Measurements from ENCODE around the gene REV1. TPM values are rescaled to one million over a fixed set of nuclear protein-coding genes. Genes with fewer than 3 reads are reported as not detected.

Gene REV1
- total RNA-seq, 4 donors from 2014 or later = 37.3 to 71.0 (median 48.5) TPM

DNA sequence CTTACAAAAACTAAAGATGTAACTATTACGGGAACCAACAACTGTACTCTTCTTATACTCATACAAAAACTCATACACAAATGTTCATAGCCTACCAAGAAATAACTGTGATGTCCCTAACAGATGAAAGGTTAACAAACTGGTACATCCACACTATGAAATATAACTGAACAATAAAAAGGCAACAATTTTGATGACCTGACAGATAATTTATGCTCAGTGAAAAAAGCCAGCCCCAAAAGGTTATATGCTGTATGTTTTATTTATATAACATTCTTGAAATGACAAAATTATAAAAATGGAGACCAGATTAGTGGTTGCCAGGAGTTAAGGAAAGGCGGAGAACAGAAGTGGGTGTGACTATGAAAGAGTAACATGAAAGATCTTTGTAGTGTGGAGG lies 31.3 kb downstream of the REV1 start:
- 89 to 96% methylated on average over 2 of the region's 2 CpGs for WGBS, 2 donors
- intact Hi-C loops (cut with DNase I; ENCODE audit: low total_unique reads) = no loop called here
- no peak for DNase-seq (ENCODE audit: low spot score in 2 of 2)
- no peak for TF ChIP-seq POLR2A (IDR thresholded peaks at IDR 0.05)
- TF ChIP-seq, protein P1, sequence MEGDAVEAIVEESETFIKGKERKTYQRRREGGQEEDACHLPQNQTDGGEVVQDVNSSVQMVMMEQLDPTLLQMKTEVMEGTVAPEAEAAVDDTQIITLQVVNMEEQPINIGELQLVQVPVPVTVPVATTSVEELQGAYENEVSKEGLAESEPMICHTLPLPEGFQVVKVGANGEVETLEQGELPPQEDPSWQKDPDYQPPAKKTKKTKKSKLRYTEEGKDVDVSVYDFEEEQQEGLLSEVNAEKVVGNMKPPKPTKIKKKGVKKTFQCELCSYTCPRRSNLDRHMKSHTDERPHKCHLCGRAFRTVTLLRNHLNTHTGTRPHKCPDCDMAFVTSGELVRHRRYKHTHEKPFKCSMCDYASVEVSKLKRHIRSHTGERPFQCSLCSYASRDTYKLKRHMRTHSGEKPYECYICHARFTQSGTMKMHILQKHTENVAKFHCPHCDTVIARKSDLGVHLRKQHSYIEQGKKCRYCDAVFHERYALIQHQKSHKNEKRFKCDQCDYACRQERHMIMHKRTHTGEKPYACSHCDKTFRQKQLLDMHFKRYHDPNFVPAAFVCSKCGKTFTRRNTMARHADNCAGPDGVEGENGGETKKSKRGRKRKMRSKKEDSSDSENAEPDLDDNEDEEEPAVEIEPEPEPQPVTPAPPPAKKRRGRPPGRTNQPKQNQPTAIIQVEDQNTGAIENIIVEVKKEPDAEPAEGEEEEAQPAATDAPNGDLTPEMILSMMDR (IDR thresholded peaks at IDR 0.05) = no peak
- no peak overlapping the region for H3K4me3 ChIP-seq (ENCODE audit: low read depth, poor library complexity, severe bottlenecking)

DNA sequence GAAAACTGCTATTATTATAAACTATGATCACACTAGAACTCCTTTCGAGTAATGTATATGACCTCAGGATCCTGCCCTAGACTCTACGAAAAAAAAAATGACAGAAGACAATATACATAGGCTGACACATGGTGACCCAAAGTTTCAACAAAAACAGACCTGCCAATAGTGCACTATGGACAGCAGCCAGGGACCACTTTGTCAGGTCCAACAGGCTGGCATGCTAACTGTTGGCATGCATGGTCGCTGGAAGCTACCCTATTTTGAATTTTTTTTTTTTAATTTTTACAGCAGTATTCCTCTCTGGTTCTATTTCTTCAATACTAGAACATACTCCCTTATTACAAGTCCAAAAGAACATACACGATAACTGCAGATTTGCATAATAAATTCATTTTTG lies 38.1 kb downstream of the REV1 start:
- WGBS, 2 donors = 83 to 91% methylated on average over 4 of the region's 4 CpGs
- no peak for DNase-seq (ENCODE audit: low spot score in 2 of 2)
- TF ChIP-seq, protein P1 (IDR thresholded peaks at IDR 0.05) = no peak
- TF ChIP-seq POLR2A (IDR thresholded peaks at IDR 0.05) = no peak
- intact Hi-C loops (cut with DNase I; ENCODE audit: low total_unique reads) = no loop called here
- H3K4me3 ChIP-seq (ENCODE audit: low read depth, poor library complexity, severe bottlenecking) = no peak overlapping the region

DNA sequence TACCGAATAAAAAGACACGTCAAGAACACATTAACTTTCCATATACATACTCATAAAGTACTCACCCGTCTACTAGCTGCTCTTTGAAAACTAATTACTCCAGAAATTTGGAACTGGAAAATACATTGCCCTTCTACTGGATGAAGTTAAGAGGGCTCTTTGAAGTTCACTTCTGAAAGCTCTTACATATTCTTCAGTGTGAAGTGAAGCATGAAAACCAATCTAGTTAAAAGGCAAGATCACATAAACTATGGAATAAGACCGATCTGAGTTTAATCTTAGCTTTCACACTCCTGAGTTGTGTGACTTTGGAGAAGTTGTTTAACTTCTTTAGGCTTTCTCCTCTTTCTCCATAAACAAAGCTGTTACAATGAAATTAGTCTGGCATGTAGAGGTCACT lies 38.5 kb downstream of the REV1 start:
- no peak for DNase-seq (ENCODE audit: low spot score in 2 of 2)
- no peak overlapping the region for H3K4me3 ChIP-seq (ENCODE audit: low read depth, poor library complexity, severe bottlenecking)
- intact Hi-C loops (cut with DNase I; ENCODE audit: low total_unique reads) = no loop called here
- WGBS, 2 donors = 78 to 79% methylated on average over 4 of the region's 4 CpGs
- no peak for TF ChIP-seq POLR2A (IDR thresholded peaks at IDR 0.05)
- TF ChIP-seq, protein P1 (IDR thresholded peaks at IDR 0.05) = no peak

DNA sequence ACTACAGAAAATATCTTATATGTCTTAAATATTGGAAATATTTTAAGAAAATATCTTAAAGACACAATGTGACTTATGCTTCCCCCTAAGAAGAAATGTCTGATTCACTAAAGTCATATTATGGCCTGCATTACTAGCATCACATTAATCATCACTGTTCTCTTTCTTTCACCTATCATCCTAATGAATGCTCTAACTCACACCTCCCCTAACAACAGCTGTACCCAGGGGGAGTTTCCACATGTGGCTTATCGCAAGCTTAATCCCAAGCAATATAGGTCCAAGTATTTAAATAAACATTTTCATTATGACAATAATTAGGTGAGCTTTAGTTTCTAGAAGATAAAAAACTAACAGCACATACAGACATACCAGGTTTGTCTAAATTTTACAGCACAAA lies 39.6 kb downstream of the REV1 start:
- 88 to 96% methylated on average over 1 of the region's 1 CpG for WGBS, 2 donors
- no peak overlapping the region for H3K4me3 ChIP-seq (ENCODE audit: low read depth, poor library complexity, severe bottlenecking)
- DNase-seq (ENCODE audit: low spot score in 2 of 2) = no peak
- intact Hi-C loops (cut with DNase I; ENCODE audit: low total_unique reads) = no loop called here
- TF ChIP-seq POLR2A (IDR thresholded peaks at IDR 0.05) = no peak
- TF ChIP-seq, protein P1 (IDR thresholded peaks at IDR 0.05) = no peak

DNA sequence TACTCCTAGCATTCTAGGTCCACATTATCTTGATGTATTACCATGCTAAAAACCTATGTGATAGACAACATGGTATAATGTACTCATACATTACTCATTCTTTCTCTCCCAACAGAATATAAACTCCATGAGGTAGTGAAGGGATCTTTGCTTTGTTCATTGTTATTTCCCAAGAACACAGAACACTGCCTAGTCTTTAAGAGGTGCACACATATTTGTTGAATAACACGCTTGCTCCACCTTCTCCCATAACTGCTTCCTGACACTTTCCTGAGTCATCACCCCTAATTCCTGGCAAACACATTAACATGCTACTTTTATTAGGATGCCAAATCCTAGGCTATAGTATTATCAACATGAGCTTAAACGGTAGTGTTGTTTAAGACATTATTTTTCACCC lies 41.3 kb downstream of the REV1 start:
- no peak overlapping the region for H3K4me3 ChIP-seq (ENCODE audit: low read depth, poor library complexity, severe bottlenecking)
- TF ChIP-seq, protein P1 (IDR thresholded peaks at IDR 0.05) = no peak
- TF ChIP-seq POLR2A (IDR thresholded peaks at IDR 0.05) = no peak
- no peak for DNase-seq (ENCODE audit: low spot score in 2 of 2)
- 36 to 44% methylated on average over 2 of the region's 2 CpGs for WGBS, 2 donors
- intact Hi-C loops (cut with DNase I; ENCODE audit: low total_unique reads) = no loop called here

DNA sequence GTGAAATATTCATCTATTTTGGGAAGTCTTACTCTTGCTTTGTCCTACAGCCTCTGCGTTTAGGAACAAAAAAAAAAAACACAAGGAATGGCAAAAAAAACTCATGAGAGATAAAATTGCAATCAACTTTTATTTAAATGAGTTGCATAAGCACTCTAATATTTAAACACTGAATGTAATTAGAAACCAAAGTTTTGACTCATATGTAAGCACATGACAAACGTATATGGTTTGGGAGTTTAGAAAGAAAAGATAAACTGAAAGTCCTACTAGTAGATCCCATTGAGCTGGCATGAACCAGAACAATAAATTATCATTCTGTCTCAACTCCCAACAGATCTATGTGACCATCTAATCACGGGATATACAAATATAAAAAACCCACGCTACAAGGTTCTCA lies 44.8 kb downstream of the REV1 start:
- 65 to 86% methylated on average over 4 of the region's 4 CpGs for WGBS, 2 donors
- H3K4me3 ChIP-seq (ENCODE audit: low read depth, poor library complexity, severe bottlenecking) = no peak overlapping the region
- intact Hi-C loops (cut with DNase I; ENCODE audit: low total_unique reads) = no loop called here
- no peak for DNase-seq (ENCODE audit: low spot score in 2 of 2)
- TF ChIP-seq, protein P1 (IDR thresholded peaks at IDR 0.05) = no peak
- no peak for TF ChIP-seq POLR2A (IDR thresholded peaks at IDR 0.05)
